Calu3 (cell line): ENCODE data around the gene PMM1. TPM values are rescaled to one million over a fixed set of nuclear protein-coding genes. Genes with fewer than 3 reads are reported as not detected.

Experiments
- BruUV-seq: library from RNA; stranded (reverse); fragments of 400-500 nt; replicated peaks from 2 replicates; lab custom pipeline; 2021; lab: Mats Ljungman, UMichigan
- CTCF ChIA-PET: fragments of 300-600 bp; sonication (Branson Sonifier 250); formaldehyde crosslinking; loops from one replicate; lab custom pipeline; 2022; ENCODE audit warnings: antibody characterized with exemption; lab: Charles Lee
- DNase-seq: peaks from one replicate; pipeline ENCODE4 v3.0.0; 2022
- H3K27ac Mint-ChIP-seq: one replicate; pipeline ENCODE4 v1.8.0; 2022; ENCODE audit warnings: mixed read lengths; ENCODE audit not compliant: unreplicated experiment
- H3K27me3 Mint-ChIP-seq: one replicate; pipeline ENCODE4 v1.8.0; 2022; ENCODE audit warnings: mixed read lengths; ENCODE audit not compliant: unreplicated experiment
- H3K36me3 Mint-ChIP-seq: one replicate; pipeline ENCODE4 v1.8.0; 2022; ENCODE audit warnings: mild to moderate bottlenecking, moderate library complexity, mixed read lengths; ENCODE audit not compliant: insufficient read depth, unreplicated experiment
- H3K4me1 Mint-ChIP-seq: one replicate; pipeline ENCODE4 v1.8.0; 2022; ENCODE audit warnings: mild to moderate bottlenecking, low read depth, mixed read lengths; ENCODE audit not compliant: unreplicated experiment
- H3K4me3 Mint-ChIP-seq: one replicate; pipeline ENCODE4 v1.8.0; 2022; ENCODE audit warnings: mild to moderate bottlenecking, low read depth, moderate library complexity, mixed read lengths; ENCODE audit not compliant: unreplicated experiment
- H3K9me3 Mint-ChIP-seq: one replicate; pipeline ENCODE4 v1.8.0; 2022; ENCODE audit warnings: low read depth, mixed read lengths; ENCODE audit not compliant: unreplicated experiment
- CTCF ChIP-seq: fragments of 200-600 bp; IDR thresholded peaks from one replicate; pipeline ENCODE4 v1.8.0; 2022; ENCODE audit warnings: antibody characterized with exemption; ENCODE audit not compliant: unreplicated experiment
- intact Hi-C: fragments of 100-400 bp; cut with micrococcal nuclease; formaldehyde crosslinking; loops from one replicate; pipeline ENCODE4 v1.10.0; 2022; ENCODE audit not compliant: unreplicated experiment
- total RNA-seq: library from RNA; stranded (reverse); gene quantifications from 2 replicates; pipeline ENCODE4 v1.2.3, GENCODE V29; 2022

PMM1 gene
- total RNA-seq, 1 experiment from 2014 or later, result 18.0 TPM

GRCh38 chr22:41578114-41578513 is 11.5 kb downstream of the PMM1 start:
- TF ChIP-seq CTCF, result no peak
- Mint-ChIP-seq H3K27ac (no peak overlapping the region), H3K4me1 (no peaks in the 10 kb centered on the region), H3K9me3 (no peaks in the 10 kb centered on the region), H3K36me3 (peaks cover 5% of the 10 kb centered on the region), H3K27me3 (peaks cover 14% of the 10 kb centered on the region), H3K4me3 (no peak overlapping the region)
- no TSS peak for BruUV-seq
- intact Hi-C loops, result no loop called here
- CTCF ChIA-PET, result interaction anchor here (0.5 to 2.8 kb wide), 4 partner anchors 19 to 1528 kb away, joined by 4 to 16 read pairs (median 4); partner anchors contain the start of gene POLR3H
- no peak for DNase-seq

GRCh38 chr22:41576877-41577276 is 12.8 kb downstream of the PMM1 start:
- Mint-ChIP-seq H3K9me3 (no peaks in the 10 kb centered on the region), H3K4me3 (no peak overlapping the region), H3K27ac (no peak overlapping the region), H3K27me3 (peaks cover 1% of the 10 kb centered on the region), H3K36me3 (peaks cover 5% of the 10 kb centered on the region), H3K4me1 (no peaks in the 10 kb centered on the region)
- TF ChIP-seq CTCF, result peak; percentile 71
- CTCF ChIA-PET, result interaction anchor here (0.7 to 2.8 kb wide), 5 partner anchors 9 to 33 kb away, joined by 3 to 16 read pairs (median 4); partner anchors contain the start of genes PMM1 and POLR3H
- DNase-seq, result peak; percentile 79
- intact Hi-C loops, result loop anchor here (1.0 kb wide), 1 partner anchor 20 kb away; no protein-coding TSS in a partner anchor
- BruUV-seq, result TSS peak; percentile 55

- Mint-ChIP-seq H3K27me3 (no peaks in the 10 kb centered on the region), H3K4me3 (no peak overlapping the region), H3K36me3 (peaks cover 5% of the 10 kb centered on the region), H3K4me1 (no peaks in the 10 kb centered on the region), H3K27ac (no peak overlapping the region), H3K9me3 (no peaks in the 10 kb centered on the region)
- DNase-seq, result no peak
- intact Hi-C loops, result no loop called here
- BruUV-seq, result no TSS peak
- no peak for TF ChIP-seq CTCF
- CTCF ChIA-PET, result interaction anchor here (0.9 kb wide), 1 partner anchor 12 kb away, joined by 4 read pairs; no protein-coding TSS in a partner anchor
These were observed 14.1 kb downstream of the PMM1 start for GRCh38 chr22:41575533-41575932.

GRCh38 chr22:41574847-41575381 is 14.7 kb downstream of the PMM1 start:
- peaks cover under 1% of the 10 kb centered on the region for H3K27me3 Mint-ChIP-seq
- no peak for DNase-seq
- H3K4me1 Mint-ChIP-seq, result no peaks in the 10 kb centered on the region
- intact Hi-C loops, result no loop called here
- no peak overlapping the region for H3K4me3 Mint-ChIP-seq
- CTCF ChIA-PET, result interaction anchor here (0.5 to 0.9 kb wide), 2 partner anchors 13 to 97 kb away, joined by 4 read pairs; no protein-coding TSS in a partner anchor
- no peak overlapping the region for H3K27ac Mint-ChIP-seq
- BruUV-seq, result no TSS peak
- no peak for TF ChIP-seq CTCF
- peaks cover 5% of the 10 kb centered on the region for H3K36me3 Mint-ChIP-seq
- H3K9me3 Mint-ChIP-seq, result no peaks in the 10 kb centered on the region
